Ascending aorta (tissue), 2 donors: Measurements from ENCODE around the gene PLK2. TPM values are rescaled to one million over a fixed set of nuclear protein-coding genes. Genes with fewer than 3 reads are reported as not detected.

ENCODE experiments used
- DNase-seq, 2 donors: peaks; one replicate each; pipeline ENCODE4 v3.0.0-alpha.2; 2019; ENCODE audit warnings: low spot score in 2 of 2
- H3K27ac ChIP-seq, 2 donors: fragments of 200-600 bp; sonication (generic); one replicate each; pipeline ENCODE4 v1.5.1; 2016 to 2017; ENCODE audit warnings: mild to moderate bottlenecking in 1 of 2
- H3K27me3 ChIP-seq: fragments of 200-600 bp; sonication (generic); one replicate; pipeline ENCODE4 v1.5.1; 2017
- H3K36me3 ChIP-seq, 2 donors: fragments of 200-600 bp; sonication (generic); one replicate each; pipeline ENCODE4 v1.5.1; 2016
- H3K4me1 ChIP-seq, 2 donors: fragments of 200-600 bp; sonication (generic); one replicate each; pipeline ENCODE4 v1.5.1; 2016 to 2017; ENCODE audit warnings: mild to moderate bottlenecking in 1 of 2
- H3K4me3 ChIP-seq, 2 donors: fragments of 200-600 bp; sonication (generic); one replicate each; pipeline ENCODE4 v1.5.1; 2016 to 2017; ENCODE audit warnings: mild to moderate bottlenecking in 1 of 2
- H3K9me3 ChIP-seq, 2 donors: fragments of 200-600 bp; sonication (generic); one replicate each; pipeline ENCODE4 v1.5.1; 2016
- CTCF ChIP-seq, 3 experiments: fragments of 200-600 bp in 2 of 3; fragments of 450-650 bp in 1 of 3; sonication (generic) in 2 of 3; IDR thresholded peaks; one replicate each; pipeline ENCODE4 v1.5.1; 2016 to 2019; ENCODE audit warnings: antibody characterized with exemption in 3 of 3, mild to moderate bottlenecking in 1 of 3, moderate library complexity in 1 of 3
- intact Hi-C: fragments of 100-400 bp; cut with DNase I; formaldehyde crosslinking; loops from one replicate; pipeline ENCODE4 v1.15.1; 2023
- total RNA-seq: library from RNA; depleted of rRNA; stranded (reverse); fragments of >200 nt; gene quantifications from one replicate; pipeline ENCODE4 v1.1.0, GENCODE V29; 2016

Gene PLK2
- total RNA-seq: 69.1 TPM

DNA sequence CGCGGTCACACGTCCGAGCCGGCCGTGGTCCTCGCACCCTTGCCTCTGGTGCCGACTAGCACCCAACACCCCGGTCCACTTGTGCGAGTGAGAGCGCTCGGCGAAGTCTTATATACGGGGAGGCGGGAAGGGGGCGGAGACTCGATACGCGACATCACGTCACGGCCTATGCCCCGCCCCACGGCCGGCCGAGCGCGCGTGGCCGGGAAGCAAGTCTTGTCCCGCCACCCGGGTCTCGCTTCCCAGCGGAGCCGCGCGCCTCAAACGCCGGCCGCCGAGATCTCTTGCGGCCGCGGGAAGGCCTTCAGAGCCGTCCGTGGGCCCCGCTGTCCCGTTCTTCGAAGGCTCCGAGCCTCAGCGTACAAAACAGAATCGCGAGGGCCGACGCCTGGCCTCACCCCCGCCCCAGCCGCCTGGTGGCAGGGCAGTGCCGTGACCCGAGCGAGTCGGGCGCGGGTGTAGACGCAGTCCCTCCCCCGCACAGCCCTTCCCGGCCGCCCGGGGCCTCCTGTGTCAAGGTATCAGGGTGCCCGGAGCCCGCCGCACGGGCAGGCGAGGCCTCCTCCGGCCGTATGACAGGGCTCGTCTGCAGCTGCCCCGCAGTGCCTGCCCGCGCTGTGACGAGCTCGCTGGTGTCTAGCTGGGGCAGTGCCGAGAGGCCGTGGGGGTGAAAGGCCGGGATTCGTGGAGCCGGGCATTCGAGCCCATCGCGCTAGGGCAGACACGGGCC lies at the start of gene PLK2:
Gene PLK2, minus strand, starts transcription at position 85 of the 730 bp plus-strand sequence. CDS start 127 bp downstream, outside the sequence.
- Histone ChIP-seq H3K36me3 (peaks cover 0 to 25% of the 10 kb centered on the region in 2 donors), H3K4me1 (peaks cover 0 to 11% of the 10 kb centered on the region in 2 donors), H3K27me3 (no peaks in the 10 kb centered on the region), H3K27ac (peak within 1 kb of the TSS; percentile 98 to 99), H3K4me3 (peak within 1 kb of the TSS; percentile 83 to 92), H3K9me3 (no peaks in the 10 kb centered on the region)
- DNase-seq: peak; percentile 66 to 97
- intact Hi-C loops: loop anchor here (1.0 to 10.0 kb wide), 9 partner anchors 233 to 1551 kb away; partner anchors contain the start of genes MIER3 and SETD9
- peak; percentile 35 to 78 (median 43) for TF ChIP-seq CTCF (IDR thresholded peaks at IDR 0.05)

- TF ChIP-seq CTCF (IDR thresholded peaks at IDR 0.05): no peak
- H3K27me3 ChIP-seq: no peaks in the 10 kb centered on the region
- no peak overlapping the region for H3K27ac ChIP-seq
- H3K36me3 ChIP-seq: no peaks in the 10 kb centered on the region
- H3K4me3 ChIP-seq: no peak overlapping the region
- intact Hi-C loops: no loop called here
- no peak for DNase-seq
- H3K4me1 ChIP-seq: no peaks in the 10 kb centered on the region
- H3K9me3 ChIP-seq: no peaks in the 10 kb centered on the region
Measured at GRCh38 chr5:58507715-58508114, 47.8 kb upstream of the PLK2 start.

DNA sequence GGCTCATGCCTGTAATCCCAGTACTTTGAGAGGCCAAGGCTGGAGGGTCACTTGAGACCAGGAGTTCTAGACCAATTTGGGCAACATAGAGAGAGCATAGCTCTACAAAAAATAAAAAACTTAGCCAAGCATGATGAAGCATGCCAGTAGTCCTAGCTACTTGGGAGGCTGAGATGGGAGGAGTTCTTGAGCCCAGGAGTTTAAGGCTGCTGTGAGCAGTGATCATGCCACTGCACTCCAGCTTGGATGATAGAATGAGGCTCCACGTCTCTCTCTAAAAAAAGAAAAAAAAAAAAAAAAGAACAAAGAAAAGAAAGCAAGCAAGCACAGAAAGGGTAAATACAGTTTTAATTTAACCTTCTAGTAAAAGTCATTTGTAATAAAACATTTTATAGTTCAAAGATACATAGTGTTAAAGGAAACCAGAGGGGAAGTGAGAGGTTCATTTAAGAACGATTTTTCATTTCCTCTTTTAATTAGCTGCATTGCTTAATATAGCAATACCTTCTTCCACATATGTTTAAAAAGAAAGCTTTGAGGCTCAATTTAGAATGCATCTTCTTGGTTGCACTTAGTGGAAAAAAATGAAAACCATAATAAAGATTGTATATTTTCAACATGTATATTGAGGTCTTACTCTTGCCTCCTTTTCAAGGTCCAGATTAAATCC lies 46.2 kb upstream of the PLK2 start:
- Histone ChIP-seq H3K9me3 (no peaks in the 10 kb centered on the region), H3K27ac (no peak overlapping the region), H3K4me3 (no peak overlapping the region), H3K36me3 (no peaks in the 10 kb centered on the region), H3K27me3 (no peaks in the 10 kb centered on the region), H3K4me1 (no peaks in the 10 kb centered on the region)
- DNase-seq: no peak
- intact Hi-C loops: no loop called here
- no peak for TF ChIP-seq CTCF (IDR thresholded peaks at IDR 0.05)

DNA sequence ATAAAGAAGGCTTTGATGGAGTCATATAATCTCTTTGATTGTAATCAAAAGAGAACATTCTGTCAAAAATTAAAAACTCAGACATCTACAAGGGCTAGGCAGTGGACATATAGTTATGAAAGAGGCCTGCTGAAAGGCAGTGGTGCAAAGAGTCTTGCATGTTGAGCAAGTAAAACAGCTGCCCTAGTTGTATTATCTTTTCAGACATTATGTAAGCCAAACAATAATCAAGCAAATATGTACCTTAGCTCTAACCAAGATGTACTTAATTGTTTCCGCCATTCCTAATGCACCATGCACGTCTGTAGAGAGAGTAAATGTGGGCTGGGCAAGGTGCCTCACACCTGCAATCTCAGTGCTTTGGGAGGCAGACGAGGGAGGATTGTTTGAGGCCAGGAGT lies 45.6 kb upstream of the PLK2 start:
- Histone ChIP-seq H3K36me3 (no peaks in the 10 kb centered on the region), H3K9me3 (no peaks in the 10 kb centered on the region), H3K4me1 (no peaks in the 10 kb centered on the region), H3K4me3 (no peak overlapping the region), H3K27ac (no peak overlapping the region), H3K27me3 (no peaks in the 10 kb centered on the region)
- DNase-seq: no peak
- TF ChIP-seq CTCF (IDR thresholded peaks at IDR 0.05): no peak
- intact Hi-C loops: no loop called here

DNA sequence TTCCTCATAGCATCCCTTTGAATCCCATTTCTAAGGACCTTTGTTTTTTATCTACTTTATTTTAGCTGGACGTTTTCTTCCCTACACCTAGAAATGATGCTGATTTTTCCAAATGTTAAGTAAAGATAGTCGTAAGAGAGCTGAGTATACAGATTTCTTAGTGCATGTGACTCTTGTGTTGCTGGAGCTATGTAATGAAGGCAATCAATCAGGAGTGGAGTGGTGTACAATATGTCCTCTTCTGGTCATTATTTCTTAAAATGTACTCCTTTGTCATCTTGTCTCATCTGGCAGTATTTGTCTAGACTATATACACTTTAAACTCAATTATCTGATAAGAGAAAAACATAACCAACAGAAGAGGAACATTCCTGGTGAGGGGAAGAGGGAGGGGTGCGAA lies 44.9 kb upstream of the PLK2 start:
- Histone ChIP-seq H3K27me3 (no peaks in the 10 kb centered on the region), H3K36me3 (no peaks in the 10 kb centered on the region), H3K4me3 (no peak overlapping the region), H3K27ac (no peak overlapping the region), H3K4me1 (no peaks in the 10 kb centered on the region), H3K9me3 (no peaks in the 10 kb centered on the region)
- no peak for DNase-seq
- intact Hi-C loops: no loop called here
- no peak for TF ChIP-seq CTCF (IDR thresholded peaks at IDR 0.05)
